A549 (cell line): Measurements from ENCODE around the gene IL2. TPM values are rescaled to one million over a fixed set of nuclear protein-coding genes. Genes with fewer than 3 reads are reported as not detected.

Experiments
- ATAC-seq, 2 experiments: fragments of 200-7000 bp in 1 of 2; fragments of >200 bp in 1 of 2; cut with Nextera tagmentation in 1 of 2; cut with Tn5 transposase in 1 of 2; 3 replicates each; pipeline versions ENCODE4 v1.8.0 to v1.9.1; 2018 to 2020; ENCODE audit warnings: mild to moderate bottlenecking in 1 of 2, moderate library complexity in 1 of 2
- CTCF ChIA-PET: fragments of 300-600 bp; sonication (Branson Sonifier 250); formaldehyde crosslinking; extraction: SDS; loops from one replicate; lab custom pipeline; 2021; ENCODE audit warnings: antibody characterized with exemption, inconsistent platforms; lab: Yijun Ruan, JAX
- POLR2A ChIA-PET: fragments of 350-600 bp; formaldehyde crosslinking; extraction: SDS; loops from one replicate; lab custom pipeline; 2021; ENCODE audit warnings: antibody characterized with exemption, inconsistent platforms; lab: Yijun Ruan, JAX
- DNase-seq, 2 experiments: peaks; one replicate each; pipeline versions ENCODE4 v3.0.0 to v3.0.0-alpha.2; 2011 to 2016; ENCODE audit warnings: low read depth in 1 of 2, low spot score in 1 of 2
- FAIRE-seq: peaks from 2 replicates; lab custom pipeline; 2011; peaks lifted over from hg19 to GRCh38; lab: Jason Lieb, UNC
- H3K27ac ChIP-seq, 2 experiments: fragments of >200 bp; sonication (Bioruptor Twin); formaldehyde crosslinking; 3 replicates each; pipeline ENCODE4 v1.5.1; 2016 to 2017
- H3K4me1 ChIP-seq: fragments of >200 bp; sonication (Bioruptor Twin); formaldehyde crosslinking; 3 replicates; pipeline ENCODE4 v1.6.1; 2016
- H3K4me2 ChIP-seq: fragments of >200 bp; sonication (Bioruptor Twin); formaldehyde crosslinking; 3 replicates; pipeline ENCODE4 v1.6.1; 2016
- H3K4me3 ChIP-seq: fragments of >200 bp; sonication (Bioruptor Twin); formaldehyde crosslinking; 3 replicates; pipeline ENCODE4 v1.5.1; 2016
- H3K9me3 ChIP-seq: fragments of >200 bp; sonication (Bioruptor Twin); formaldehyde crosslinking; 3 replicates; pipeline ENCODE4 v1.6.1; 2016
- ATOH8 ChIP-seq: fragments of 250-450 bp; sonication (Bioruptor Pico); IDR thresholded peaks from 2 replicates; pipeline ENCODE4 v1.5.0; 2020; ENCODE audit warnings: low read depth, mild to moderate bottlenecking, moderate library complexity
- CHD4 ChIP-seq: fragments of 200-600 bp; sonication (generic); IDR thresholded peaks from 2 replicates; pipeline ENCODE4 v1.6.1; 2016; ENCODE audit warnings: antibody characterized with exemption, mild to moderate bottlenecking, borderline replicate concordance
- CTCF ChIP-seq: fragments of >200 bp; sonication (Bioruptor Twin); formaldehyde crosslinking; IDR thresholded peaks from 3 replicates; pipeline ENCODE4 v1.5.1; 2016
- E2F6 ChIP-seq: IDR thresholded peaks from 2 replicates; pipeline ENCODE4 v1.6.1; 2012; ENCODE audit warnings: low read depth, borderline replicate concordance
- EHMT2 ChIP-seq: fragments of 200-600 bp; sonication (generic); IDR thresholded peaks from 2 replicates; pipeline ENCODE4 v1.6.1; 2016; ENCODE audit warnings: antibody characterized with exemption, low read depth, mild to moderate bottlenecking, moderate library complexity
- FOSB ChIP-seq: fragments of 250-450 bp; sonication (Bioruptor Pico); IDR thresholded peaks from 2 replicates; pipeline ENCODE4 v1.5.0; 2020; ENCODE audit warnings: mild to moderate bottlenecking, moderate library complexity
- HDAC2 ChIP-seq: fragments of 200-600 bp; sonication (generic); IDR thresholded peaks from 2 replicates; pipeline ENCODE4 v1.6.1; 2016
- HES2 ChIP-seq: fragments of >200 bp; sonication (Bioruptor Twin); formaldehyde crosslinking; IDR thresholded peaks from 2 replicates; pipeline ENCODE4 v1.6.1; 2016
- MAFK ChIP-seq: fragments of 450-650 bp; IDR thresholded peaks from 2 replicates; pipeline ENCODE4 v1.6.1; 2014; ENCODE audit not compliant: partially characterized antibody
- MAX ChIP-seq: IDR thresholded peaks from 2 replicates; pipeline ENCODE4 v1.6.1; 2012
- MAZ ChIP-seq: fragments of 150-350 bp; IDR thresholded peaks from 2 replicates; pipeline ENCODE4 v1.6.1; 2014; ENCODE audit warnings: antibody characterized with exemption, low read depth, low read length, borderline replicate concordance
- NFE2L2 ChIP-seq: fragments of 150-350 bp; conservative IDR thresholded peaks from 2 replicates; pipeline ENCODE4 v1.6.1; 2014; ENCODE audit warnings: low read length
- RFX5 ChIP-seq: fragments of 450-650 bp; IDR thresholded peaks from 2 replicates; pipeline ENCODE4 v1.7.1; 2014; ENCODE audit warnings: antibody characterized with exemption, mild to moderate bottlenecking, moderate library complexity
- USF2 ChIP-seq: fragments of 450-650 bp; IDR thresholded peaks from 2 replicates; pipeline ENCODE4 v1.6.1; 2014; ENCODE audit warnings: antibody characterized with exemption
- ZC3H11A ChIP-seq: fragments of 450-650 bp; IDR thresholded peaks from 2 replicates; pipeline ENCODE4 v1.6.1; 2014; ENCODE audit warnings: antibody characterized with exemption, mild to moderate bottlenecking
- ZFP36 ChIP-seq: fragments of 450-650 bp; IDR thresholded peaks from 2 replicates; pipeline ENCODE4 v1.6.1; 2014; ENCODE audit warnings: borderline replicate concordance; ENCODE audit not compliant: partially characterized antibody
- WGBS: methylation state at CpG from one replicate; pipeline ENCODE4 v1.1.6; 2017; ENCODE audit errors: missing lambda C conversion rate; 5-methylcytosine and 5-hydroxymethylcytosine counted together
- polyA plus RNA-seq, 4 experiments: library from polyadenylated mRNA; depleted of rRNA in 3 of 4; stranded (reverse); fragments of >200 nt; fragmentation: RNase III in 1 of 4; extraction: RNeasy Plus Mini Kit Qiagen cat#74134 plus additional on column Dnase treatment in 1 of 4; gene quantifications; 2 replicates in 3 of 4; 3 replicates in 1 of 4; pipeline ENCODE4 v1.2.3, GENCODE V29; 2011 to 2017

Gene IL2
- polyA plus RNA-seq, 2 of the 4 experiments (the other 2 are of a cell fraction), result not detected

GRCh38 chr4:122480655-122481487 lies 24.3 kb upstream of the IL2 start:
- ChIA-PET CTCF (no interaction called here), POLR2A (no interaction called here)
- no peak overlapping the region for H3K4me3 ChIP-seq
- TF ChIP-seq FOSB (CRISPR knock-in tag) (no peak), ATOH8 (no peak), CHD4 (no peak)
- H3K27ac ChIP-seq, result no peak overlapping the region
- FAIRE-seq (no peak), ATAC-seq (no peak), DNase-seq (no peak)
- no peaks in the 10 kb centered on the region for H3K4me1 ChIP-seq
- H3K9me3 ChIP-seq, result no peaks in the 10 kb centered on the region
- 80% methylated on average over 1 of the region's 1 CpG for WGBS
- H3K4me2 ChIP-seq, result no peak overlapping the region

- H3K27ac ChIP-seq, result no peak overlapping the region
- no peak for FAIRE-seq
- TF ChIP-seq HES2, result no peak
- TF ChIP-seq USF2, result no peak
- TF ChIP-seq MAZ, result no peak
- no peak for TF ChIP-seq RFX5
- TF ChIP-seq ZC3H11A, result no peak
- no peak for TF ChIP-seq MAX
- TF ChIP-seq NFE2L2, result no peak
- no peak for TF ChIP-seq CTCF
- TF ChIP-seq, all 56 proteins: peak for 0
- whole genome bisulfite sequencing, result 61% methylated on average over 5 of the region's 5 CpGs
- ATAC-seq (no peak), DNase-seq (no peak)
- no peaks in the 10 kb centered on the region for H3K4me1 ChIP-seq
- H3K9me3 ChIP-seq, result no peaks in the 10 kb centered on the region
- POLR2A ChIA-PET, result no interaction called here
- H3K4me3 ChIP-seq, result no peak overlapping the region
- CTCF ChIA-PET, result no interaction called here
- no peak overlapping the region for H3K4me2 ChIP-seq
Measured at GRCh38 chr4:122479935-122480416, 23.5 kb upstream of the IL2 start.

GRCh38 chr4:122476745-122477144 lies 20.2 kb upstream of the IL2 start:
- H3K9me3 ChIP-seq, result no peaks in the 10 kb centered on the region
- TF ChIP-seq E2F6 (no peak), ZC3H11A (no peak), ZFP36 (no peak), EHMT2 (no peak), HDAC2 (no peak), MAFK (no peak)
- H3K4me2 ChIP-seq, result no peak overlapping the region
- whole genome bisulfite sequencing, result 27% methylated on average over 1 of the region's 1 CpG
- ChIA-PET POLR2A (no interaction called here), CTCF (no interaction called here)
- no peak for FAIRE-seq
- no peaks in the 10 kb centered on the region for H3K4me1 ChIP-seq
- no peak overlapping the region for H3K27ac ChIP-seq
- no peak for DNase-seq
- H3K4me3 ChIP-seq, result no peak overlapping the region
- no peak for ATAC-seq
